CD4-positive, CD25-positive, alpha-beta regulatory T cell (primary cell): ENCODE results near the gene MBD6. TPM values are rescaled to one million over a fixed set of nuclear protein-coding genes. Genes with fewer than 3 reads are reported as not detected.
A peak's percentile ranks its signal among the peaks of the same experiment; 100 is the strongest.

ENCODE experiments used
- ATAC-seq, 2 donors: fragments of 150-1000 bp; cut with Tn5 transposase; one replicate each; pipeline ENCODE4 v1.10.0; 2021; ENCODE audit warnings: low read depth in 2 of 2, moderate number of reproducible peaks in 2 of 2, moderate library complexity in 1 of 2
- DNase-seq, 3 donors: peaks; one replicate each; pipeline versions ENCODE4 v3.0.0 to v3.0.0-alpha.2; 2012 to 2022; ENCODE audit warnings: mixed read lengths in 1 of 3
- H3K27ac ChIP-seq: one replicate; pipeline ENCODE4 v1.7.0; 2013; ENCODE audit warnings: mild to moderate bottlenecking, low read length; ENCODE audit not compliant: insufficient read depth, poor library complexity, severe bottlenecking
- H3K27me3 ChIP-seq: one replicate; pipeline ENCODE4 v1.7.0; 2013; ENCODE audit warnings: low read length; ENCODE audit not compliant: control insufficient read depth, insufficient read depth
- H3K36me3 ChIP-seq: one replicate; pipeline ENCODE4 v1.7.0; 2013; ENCODE audit warnings: mild to moderate bottlenecking, low read length, moderate library complexity; ENCODE audit not compliant: control insufficient read depth, insufficient read depth
- H3K4me1 ChIP-seq: 2 replicates; pipeline ENCODE4 v1.7.0; 2013; ENCODE audit warnings: mild to moderate bottlenecking, low read length; ENCODE audit not compliant: insufficient read depth, control insufficient read depth, poor library complexity, severe bottlenecking
- H3K4me3 ChIP-seq: one replicate; pipeline ENCODE4 v1.7.0; 2013; ENCODE audit warnings: low read depth, mild to moderate bottlenecking, low read length, moderate library complexity
- H3K9me3 ChIP-seq, 2 experiments: 1 replicate in 1 of 2; 2 replicates in 1 of 2; pipeline ENCODE4 v1.7.0; 2013; ENCODE audit warnings: low read length in 2 of 2, mild to moderate bottlenecking in 1 of 2, moderate library complexity in 1 of 2; ENCODE audit not compliant: control insufficient read depth in 2 of 2
- H3K27ac Mint-ChIP-seq, 3 donors: one replicate each; pipeline ENCODE4 v1.8.0; 2020 to 2022; ENCODE audit warnings: mild to moderate bottlenecking in 3 of 3, mixed read lengths in 3 of 3, moderate library complexity in 2 of 3
- H3K27me3 Mint-ChIP-seq: one replicate; pipeline ENCODE4 v1.8.0; 2022; ENCODE audit warnings: mild to moderate bottlenecking, mixed read lengths
- H3K36me3 Mint-ChIP-seq: one replicate; pipeline ENCODE4 v1.8.0; 2020; ENCODE audit warnings: mixed read lengths
- H3K4me1 Mint-ChIP-seq, 4 donors: one replicate each; pipeline ENCODE4 v1.8.0; 2020 to 2022; ENCODE audit warnings: mixed read lengths in 4 of 4, mild to moderate bottlenecking in 1 of 4
- H3K4me3 Mint-ChIP-seq, 4 donors: one replicate each; pipeline ENCODE4 v1.8.0; 2020 to 2022; ENCODE audit warnings: mild to moderate bottlenecking in 4 of 4, mixed read lengths in 4 of 4, moderate library complexity in 3 of 4
- H3K9me3 Mint-ChIP-seq, 7 donors: one replicate each; pipeline ENCODE4 v1.8.0; 2020 to 2022; ENCODE audit warnings: mixed read lengths in 7 of 7, mild to moderate bottlenecking in 3 of 7, moderate library complexity in 2 of 7
- polyA plus RNA-seq, 4 donors: library from polyadenylated mRNA; unstranded; fragments of 300-500 nt; fragmentation: Illumina TruSeq; gene quantifications; one replicate each; pipeline ENCODE4 v1.2.3, GENCODE V29; 2021
- total RNA-seq: library from RNA; stranded (reverse); gene quantifications from one replicate; pipeline ENCODE4 v1.2.3, GENCODE V29; 2022

Gene MBD6
- total and polyA plus RNA-seq, 5 donors from 2014 or later: 1.8 to 104 (median 2.3) TPM

DNA sequence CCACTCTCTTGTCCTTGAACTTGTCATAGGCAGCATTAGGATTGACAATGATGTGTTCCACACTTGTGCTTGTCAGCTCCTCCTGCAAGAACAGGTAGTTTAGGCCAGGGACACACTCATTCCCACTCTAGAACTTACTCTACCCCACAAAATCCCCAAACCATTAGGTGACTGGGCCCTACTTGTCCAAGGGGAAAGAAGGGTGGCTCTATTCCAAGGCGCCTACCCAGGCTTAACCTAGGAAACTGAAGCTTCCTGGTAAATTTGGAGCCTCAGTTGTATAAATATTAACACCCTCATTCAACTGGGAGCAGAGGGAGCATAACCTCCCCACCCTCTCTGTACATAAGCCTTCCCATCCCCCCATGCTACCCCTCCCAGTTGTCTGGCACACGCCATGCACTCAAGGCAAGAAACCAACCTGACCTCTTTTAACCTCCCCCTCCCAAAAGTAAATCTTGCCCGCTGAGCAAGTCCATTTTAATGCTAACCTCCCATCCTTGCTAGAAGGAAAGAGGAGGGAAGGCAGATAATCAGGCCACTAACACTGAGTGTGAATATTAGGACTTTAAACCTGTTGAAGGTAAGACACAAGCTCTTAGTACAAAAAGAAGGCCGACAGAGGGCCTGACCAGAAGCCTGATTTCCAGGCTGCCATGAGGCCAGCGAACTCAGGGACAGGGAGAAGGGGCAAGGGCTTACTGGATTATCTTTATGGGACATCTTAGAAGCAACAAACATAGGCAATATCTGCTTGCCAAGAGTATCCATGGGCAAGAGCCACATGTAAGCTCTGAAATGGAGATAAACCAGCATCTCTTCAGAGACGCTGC, 13.4 kb downstream of the MBD6 start:
- Histone ChIP-seq H3K4me1 (no peaks in the 10 kb centered on the region), H3K9me3 (no peaks in the 10 kb centered on the region), H3K36me3 (peaks cover 54% of the 10 kb centered on the region), H3K4me3 (no peak overlapping the region), H3K27me3 (no peaks in the 10 kb centered on the region), H3K27ac (no peak overlapping the region)
- peaks cover 53% of the 10 kb centered on the region for H3K36me3 Mint-ChIP-seq
- no peaks in the 10 kb centered on the region for H3K27me3 Mint-ChIP-seq
- peak overlapping the region in 2 of 3 donors; percentile 26 to 72 for H3K27ac Mint-ChIP-seq
- no peak for ATAC-seq
- no peaks in the 10 kb centered on the region for H3K9me3 Mint-ChIP-seq
- H3K4me1 Mint-ChIP-seq: peaks cover 0 to 3% (median 1%) of the 10 kb centered on the region in 4 donors
- no peak overlapping the region for H3K4me3 Mint-ChIP-seq
- no peak for DNase-seq

- Mint-ChIP-seq H3K4me3 (no peak overlapping the region), H3K9me3 (no peaks in the 10 kb centered on the region), H3K27me3 (no peaks in the 10 kb centered on the region), H3K36me3 (peaks cover 50% of the 10 kb centered on the region), H3K4me1 (peaks cover 0 to 4% (median 1%) of the 10 kb centered on the region in 4 donors), H3K27ac (peak overlapping the region in 2 of 3 donors; percentile 26 to 79)
- Histone ChIP-seq H3K27ac (no peak overlapping the region), H3K4me1 (no peaks in the 10 kb centered on the region), H3K4me3 (no peak overlapping the region), H3K36me3 (peaks cover 49% of the 10 kb centered on the region), H3K9me3 (no peaks in the 10 kb centered on the region), H3K27me3 (no peaks in the 10 kb centered on the region)
- no peak for DNase-seq
- no peak for ATAC-seq
Measured at GRCh38 chr12:57536597-57536942, 13.9 kb downstream of the MBD6 start.

- H3K27me3 Mint-ChIP-seq: no peaks in the 10 kb centered on the region
- H3K27ac Mint-ChIP-seq: no peak overlapping the region
- Histone ChIP-seq H3K9me3 (no peaks in the 10 kb centered on the region), H3K4me3 (no peak overlapping the region), H3K36me3 (peaks cover 25% of the 10 kb centered on the region), H3K4me1 (no peaks in the 10 kb centered on the region), H3K27me3 (no peaks in the 10 kb centered on the region), H3K27ac (no peak overlapping the region)
- DNase-seq (no peak), ATAC-seq (no peak)
- peaks cover 35% of the 10 kb centered on the region for H3K36me3 Mint-ChIP-seq
- peaks cover 0 to 12% (median 8%) of the 10 kb centered on the region in 4 donors for H3K4me1 Mint-ChIP-seq
- H3K9me3 Mint-ChIP-seq: no peaks in the 10 kb centered on the region
- H3K4me3 Mint-ChIP-seq: no peak overlapping the region
Measured at GRCh38 chr12:57539134-57539768, 16.6 kb downstream of the MBD6 start.

GRCh38 chr12:57541001-57541400, 18.4 kb downstream of the MBD6 start:
- Mint-ChIP-seq H3K4me1 (peaks cover 11 to 25% (median 22%) of the 10 kb centered on the region in 4 donors), H3K9me3 (no peaks in the 10 kb centered on the region), H3K4me3 (peak overlapping the region in 1 of 4 donors; percentile 20), H3K27me3 (no peaks in the 10 kb centered on the region), H3K36me3 (peaks cover 23% of the 10 kb centered on the region), H3K27ac (peak overlapping the region in 1 of 3 donors; percentile 56)
- Histone ChIP-seq H3K27ac (no peak overlapping the region), H3K36me3 (peaks cover 12% of the 10 kb centered on the region), H3K4me3 (no peak overlapping the region), H3K9me3 (no peaks in the 10 kb centered on the region), H3K27me3 (no peaks in the 10 kb centered on the region), H3K4me1 (peaks cover 5% of the 10 kb centered on the region)
- ATAC-seq: no peak
- DNase-seq: no peak

DNA sequence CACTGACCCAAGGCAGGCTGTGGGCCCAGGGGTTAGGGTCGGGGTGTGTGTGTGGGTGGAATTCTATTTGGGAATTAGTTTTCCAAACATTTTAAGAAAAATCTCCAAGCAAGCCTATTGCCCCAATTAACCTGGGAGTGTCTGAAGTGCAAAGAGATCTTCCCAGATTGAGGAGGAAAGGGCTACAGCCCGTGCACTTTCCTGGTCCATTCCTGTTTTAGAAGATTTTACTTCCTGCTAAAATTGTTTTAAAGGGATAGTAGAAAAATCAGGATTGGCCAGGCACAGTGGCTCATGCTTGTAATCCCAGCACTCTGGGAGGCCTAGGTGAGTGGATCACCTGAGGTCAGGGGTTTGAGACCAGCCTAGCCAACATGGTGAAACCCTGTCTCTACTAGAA, 19.1 kb downstream of the MBD6 start:
- Histone ChIP-seq H3K27me3 (no peaks in the 10 kb centered on the region), H3K9me3 (no peaks in the 10 kb centered on the region), H3K4me3 (no peak overlapping the region), H3K4me1 (peaks cover 12% of the 10 kb centered on the region), H3K36me3 (peaks cover 12% of the 10 kb centered on the region), H3K27ac (no peak overlapping the region)
- ATAC-seq (no peak), DNase-seq (no peak)
- peak overlapping the region in 1 of 4 donors; percentile 52 for H3K4me3 Mint-ChIP-seq
- H3K4me1 Mint-ChIP-seq: peaks cover 15 to 31% (median 27%) of the 10 kb centered on the region in 4 donors
- no peaks in the 10 kb centered on the region for H3K27me3 Mint-ChIP-seq
- no peaks in the 10 kb centered on the region for H3K9me3 Mint-ChIP-seq
- peaks cover 23% of the 10 kb centered on the region for H3K36me3 Mint-ChIP-seq
- no peak overlapping the region for H3K27ac Mint-ChIP-seq

GRCh38 chr12:57543581-57543980, 21.0 kb downstream of the MBD6 start:
- H3K36me3 ChIP-seq: peaks cover 4% of the 10 kb centered on the region
- H3K27ac ChIP-seq: no peak overlapping the region
- Mint-ChIP-seq H3K4me3 (no peak overlapping the region), H3K36me3 (peaks cover 9% of the 10 kb centered on the region), H3K27ac (peak overlapping the region in 2 of 3 donors; percentile 9 to 71), H3K9me3 (no peaks in the 10 kb centered on the region), H3K4me1 (peaks cover 22 to 39% (median 34%) of the 10 kb centered on the region in 4 donors), H3K27me3 (peaks cover 10% of the 10 kb centered on the region)
- H3K9me3 ChIP-seq: no peaks in the 10 kb centered on the region
- H3K4me3 ChIP-seq: no peak overlapping the region
- H3K4me1 ChIP-seq: peaks cover 16% of the 10 kb centered on the region
- peaks cover 2% of the 10 kb centered on the region for H3K27me3 ChIP-seq
- DNase-seq (peak in 1 of 3 donors; percentile 46), ATAC-seq (no peak)

GRCh38 chr12:57545809-57546437, 23.3 kb downstream of the MBD6 start:
- peaks cover 22 to 51% (median 41%) of the 10 kb centered on the region in 4 donors for H3K4me1 Mint-ChIP-seq

More at GRCh38 chr12:57545809-57546437, 23.3 kb downstream of the MBD6 start:
- Histone ChIP-seq H3K27ac (no peak overlapping the region), H3K27me3 (peaks cover 5% of the 10 kb centered on the region), H3K4me3 (peak overlapping the region; percentile 66), H3K9me3 (no peaks in the 10 kb centered on the region), H3K36me3 (peaks cover 2% of the 10 kb centered on the region), H3K4me1 (peaks cover 28% of the 10 kb centered on the region)
- peaks cover 27% of the 10 kb centered on the region for H3K27me3 Mint-ChIP-seq
- peak overlapping the region; percentile 95 to 99 (median 96) for H3K4me3 Mint-ChIP-seq
- peak overlapping the region; percentile 89 to 96 (median 96) for H3K27ac Mint-ChIP-seq
- DNase-seq (no peak), ATAC-seq (no peak)
- no peaks in the 10 kb centered on the region for H3K36me3 Mint-ChIP-seq
- no peaks in the 10 kb centered on the region for H3K9me3 Mint-ChIP-seq
